GM23248 (cell line): ENCODE data around the gene PLAAT3. TPM values are rescaled to one million over a fixed set of nuclear protein-coding genes. Genes with fewer than 3 reads are reported as not detected.

Experiments
- DNase-seq: peaks from one replicate; pipeline ENCODE4 v3.0.0-alpha.2; 2015
- H2AFZ ChIP-seq: fragments of 200-600 bp; sonication (generic); 2 replicates; pipeline ENCODE4 v1.6.1; 2016; ENCODE audit warnings: antibody characterized with exemption
- H3F3A ChIP-seq: fragments of 200-600 bp; sonication (generic); 2 replicates; pipeline ENCODE4 v1.6.1; 2016; ENCODE audit warnings: mild to moderate bottlenecking, antibody characterized with exemption, mixed run types; ENCODE audit not compliant: insufficient read depth
- H3K27ac ChIP-seq: fragments of 200-600 bp; sonication (generic); 2 replicates; pipeline ENCODE4 v1.5.1; 2016; ENCODE audit warnings: mild to moderate bottlenecking
- H3K27me3 ChIP-seq: fragments of 200-600 bp; sonication (generic); replicated peaks from 2 replicates; pipeline ENCODE4 v1.6.1; 2016; ENCODE audit warnings: mild to moderate bottlenecking; ENCODE audit not compliant: insufficient read depth
- H3K36me3 ChIP-seq: fragments of 200-600 bp; sonication (generic); 2 replicates; pipeline ENCODE4 v1.6.1; 2016; ENCODE audit warnings: low read depth, mild to moderate bottlenecking
- H3K4me1 ChIP-seq: fragments of 200-600 bp; sonication (generic); 2 replicates; pipeline ENCODE4 v1.6.1; 2016; ENCODE audit warnings: mild to moderate bottlenecking; ENCODE audit not compliant: insufficient read depth
- H3K4me2 ChIP-seq: fragments of 200-600 bp; sonication (generic); one replicate; pipeline ENCODE4 v1.6.1; 2016; ENCODE audit warnings: mild to moderate bottlenecking; ENCODE audit not compliant: unreplicated experiment
- H3K4me3 ChIP-seq: fragments of 200-600 bp; sonication (generic); 2 replicates; pipeline ENCODE4 v1.5.1; 2016; ENCODE audit warnings: mild to moderate bottlenecking
- H3K79me2 ChIP-seq: fragments of 200-600 bp; sonication (generic); 2 replicates; pipeline ENCODE4 v1.6.1; 2016; ENCODE audit warnings: mild to moderate bottlenecking; ENCODE audit not compliant: insufficient read depth
- H3K9ac ChIP-seq: fragments of 200-600 bp; sonication (generic); 2 replicates; pipeline ENCODE4 v1.6.1; 2016; ENCODE audit warnings: mild to moderate bottlenecking
- H3K9me2 ChIP-seq: fragments of 200-600 bp; sonication (generic); 2 replicates; pipeline ENCODE4 v1.6.1; 2016; ENCODE audit warnings: mixed run types, mild to moderate bottlenecking, moderate library complexity; ENCODE audit not compliant: insufficient read depth
- H3K9me3 ChIP-seq: fragments of 200-600 bp; sonication (generic); one replicate; pipeline ENCODE4 v1.6.1; 2017; ENCODE audit warnings: low read depth
- H4K20me1 ChIP-seq: fragments of 200-600 bp; sonication (generic); 2 replicates; pipeline ENCODE4 v1.6.0; 2016; ENCODE audit not compliant: insufficient read depth
- EZH2 ChIP-seq: fragments of 200-600 bp; sonication (generic); IDR thresholded peaks from 2 replicates; pipeline ENCODE4 v1.6.1; 2018; ENCODE audit warnings: antibody characterized with exemption, mild to moderate bottlenecking; ENCODE audit not compliant: insufficient read depth, poor library complexity, severe bottlenecking
- EZH2phosphoT487 ChIP-seq: fragments of 200-600 bp; sonication (generic); IDR thresholded peaks from 2 replicates; pipeline ENCODE4 v1.6.1; 2018; ENCODE audit warnings: antibody characterized with exemption, moderate library complexity, mild to moderate bottlenecking, low read depth; ENCODE audit not compliant: insufficient read depth
- WGBS, 2 experiments: methylation state at CpG; one replicate each; pipeline ENCODE4 v1.1.6; 2015 to 2017; ENCODE audit warnings: low lambda C conversion rate in 2 of 2, low coverage in 1 of 2; ENCODE audit errors: missing lambda C conversion rate in 2 of 2; 5-methylcytosine and 5-hydroxymethylcytosine counted together
- in situ Hi-C: fragments of 300-500 bp; cut with MboI; formaldehyde crosslinking; loops from 2 replicates; pipeline ENCODE4 v1.15.0; 2020
- polyA plus RNA-seq: library from polyadenylated mRNA; unstranded; fragments of >200 nt; fragmentation: Nextera tagmentation; extraction: Ambion mirVana; gene quantifications from 2 replicates; pipeline ENCODE4 v1.2.1, GENCODE V29; 2016
- total RNA-seq: library from RNA; depleted of rRNA; stranded (reverse); fragments of >200 nt; shearing (Covaris generic); gene quantifications from 2 replicates; pipeline ENCODE4 v1.2.3, GENCODE V29; 2014

The PLAAT3 gene
- total and polyA plus RNA-seq, 2 experiments from 2014 or later: 4.3 to 4.9 TPM

- Histone ChIP-seq H3K4me1 (0 out of 2 replicates have a peak, but pooled peaks cover 3% of the 10 kb centered on the region), H3F3A (peaks cover 9% of the 10 kb centered on the region; the same call in 1 of the 2 replicates), H3K9me2 (no peaks in the 10 kb centered on the region), H3K9ac (no peak overlapping the region), H2AFZ (no peak overlapping the region), H3K9me3 (no peaks in the 10 kb centered on the region), H3K4me3 (no peak overlapping the region), H3K27ac (no peak overlapping the region), H4K20me1 (no peaks in the 10 kb centered on the region), H3K36me3 (peaks cover 64% of the 10 kb centered on the region), H3K79me2 (peaks cover 39% of the 10 kb centered on the region), H3K4me2 (no peak overlapping the region), H3K27me3 (no peaks in the 10 kb centered on the region)
- DNase-seq: peak; percentile 74
- 68 to 69% methylated on average over 10 of the region's 10 CpGs for WGBS, 2 experiments
- no peak for TF ChIP-seq EZH2phosphoT487
- no peak for TF ChIP-seq EZH2
- in situ Hi-C loops: no loop called here
These were observed 21.7 kb upstream of the PLAAT3 start for GRCh38 chr11:63635762-63636465.

- no peak overlapping the region for H3K4me2 ChIP-seq
- H3K9me3 ChIP-seq: no peaks in the 10 kb centered on the region
- TF ChIP-seq EZH2phosphoT487: no peak
- no peak for TF ChIP-seq EZH2
- H3K4me3 ChIP-seq: no peak overlapping the region
- no peaks in the 10 kb centered on the region for H4K20me1 ChIP-seq
- peaks cover 20% of the 10 kb centered on the region for H3F3A ChIP-seq
- in situ Hi-C loops: no loop called here
- no peaks in the 10 kb centered on the region for H3K9me2 ChIP-seq
- WGBS, 2 experiments: 74 to 77% methylated on average over 3 of the region's 3 CpGs
- no peak overlapping the region for H3K9ac ChIP-seq
- H3K79me2 ChIP-seq: no peaks in the 10 kb centered on the region
- no peak for DNase-seq
- no peaks in the 10 kb centered on the region for H3K4me1 ChIP-seq
- no peak overlapping the region for H2AFZ ChIP-seq
- H3K27me3 ChIP-seq: no peaks in the 10 kb centered on the region
- peaks cover 72% of the 10 kb centered on the region for H3K36me3 ChIP-seq
- H3K27ac ChIP-seq: no peak overlapping the region
These were observed 15.2 kb upstream of the PLAAT3 start for GRCh38 chr11:63629426-63629825.

GRCh38 chr11:63623513-63624140 lies 9.4 kb upstream of the PLAAT3 start:
- H4K20me1 ChIP-seq: no peaks in the 10 kb centered on the region
- 47 to 50% methylated on average over 7 of the region's 7 CpGs for WGBS, 2 experiments

GRCh38 chr11:63622323-63622722 lies 8.1 kb upstream of the PLAAT3 start:
- TF ChIP-seq EZH2phosphoT487: no peak
- no peak for TF ChIP-seq EZH2
- Histone ChIP-seq H3K27ac (no peak overlapping the region), H3K9ac (no peak overlapping the region), H4K20me1 (no peaks in the 10 kb centered on the region), H3F3A (peaks cover 29% of the 10 kb centered on the region), H3K4me1 (no peaks in the 10 kb centered on the region), H2AFZ (no peak overlapping the region), H3K4me2 (no peak overlapping the region), H3K9me3 (no peaks in the 10 kb centered on the region), H3K9me2 (no peaks in the 10 kb centered on the region), H3K79me2 (no peaks in the 10 kb centered on the region), H3K4me3 (no peak overlapping the region), H3K36me3 (peaks cover 10% of the 10 kb centered on the region), H3K27me3 (no peaks in the 10 kb centered on the region)
- WGBS, 2 experiments: 88 to 91% methylated on average over 2 of the region's 2 CpGs
- no peak for DNase-seq
- in situ Hi-C loops: loop anchor here (5.0 kb wide), 1 partner anchor 145 kb away; no protein-coding TSS in a partner anchor

More at GRCh38 chr11:63623513-63624140, 9.4 kb upstream of the PLAAT3 start:
- Histone ChIP-seq H3K36me3 (peaks cover 23% of the 10 kb centered on the region), H3K27ac (no peak overlapping the region), H2AFZ (no peak overlapping the region), H3K9me3 (no peaks in the 10 kb centered on the region), H3F3A (peaks cover 36% of the 10 kb centered on the region), H3K9me2 (no peaks in the 10 kb centered on the region), H3K4me3 (no peak overlapping the region), H3K27me3 (no peaks in the 10 kb centered on the region), H3K9ac (no peak overlapping the region), H3K4me1 (no peaks in the 10 kb centered on the region), H3K79me2 (no peaks in the 10 kb centered on the region), H3K4me2 (no peak overlapping the region)
- DNase-seq: peak; percentile 18
- in situ Hi-C loops: loop anchor here (5.0 kb wide), 1 partner anchor 146 kb away; no protein-coding TSS in a partner anchor
- no peak for TF ChIP-seq EZH2phosphoT487
- no peak for TF ChIP-seq EZH2
